ENCODE results near the gene MEI4. TPM values are rescaled to one million over a fixed set of nuclear protein-coding genes. Genes with fewer than 3 reads are reported as not detected.

The MEI4 gene
- total and polyA plus RNA-seq, 9 donors = 0.05 to 0.07 TPM; not detected in 7

DNA sequence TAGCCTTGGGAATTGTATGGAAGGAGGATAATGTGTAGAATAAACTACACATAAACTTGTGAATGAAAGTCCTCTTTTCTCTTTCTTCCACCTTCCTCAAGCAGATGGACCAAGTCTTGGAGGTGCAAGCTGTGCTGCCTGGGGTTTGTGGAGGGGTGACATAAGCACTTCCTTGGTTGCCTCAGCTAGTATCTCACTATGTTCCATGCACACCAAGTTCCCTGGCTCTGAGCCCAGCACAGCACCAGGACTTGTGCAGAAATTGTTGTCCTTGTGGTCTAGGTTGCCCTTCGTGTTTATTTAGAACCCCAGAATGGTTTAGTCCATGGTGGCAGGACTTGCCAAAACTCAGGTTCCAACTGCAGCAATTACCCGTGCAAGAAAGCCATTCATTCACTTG is 110.3 kb downstream of the MEI4 start:
- no peak overlapping the region for H3K27ac ChIP-seq
- H3K4me1 ChIP-seq (ENCODE audit: insufficient read depth) = no peaks in the 10 kb centered on the region
- TF ChIP-seq, protein P1, sequence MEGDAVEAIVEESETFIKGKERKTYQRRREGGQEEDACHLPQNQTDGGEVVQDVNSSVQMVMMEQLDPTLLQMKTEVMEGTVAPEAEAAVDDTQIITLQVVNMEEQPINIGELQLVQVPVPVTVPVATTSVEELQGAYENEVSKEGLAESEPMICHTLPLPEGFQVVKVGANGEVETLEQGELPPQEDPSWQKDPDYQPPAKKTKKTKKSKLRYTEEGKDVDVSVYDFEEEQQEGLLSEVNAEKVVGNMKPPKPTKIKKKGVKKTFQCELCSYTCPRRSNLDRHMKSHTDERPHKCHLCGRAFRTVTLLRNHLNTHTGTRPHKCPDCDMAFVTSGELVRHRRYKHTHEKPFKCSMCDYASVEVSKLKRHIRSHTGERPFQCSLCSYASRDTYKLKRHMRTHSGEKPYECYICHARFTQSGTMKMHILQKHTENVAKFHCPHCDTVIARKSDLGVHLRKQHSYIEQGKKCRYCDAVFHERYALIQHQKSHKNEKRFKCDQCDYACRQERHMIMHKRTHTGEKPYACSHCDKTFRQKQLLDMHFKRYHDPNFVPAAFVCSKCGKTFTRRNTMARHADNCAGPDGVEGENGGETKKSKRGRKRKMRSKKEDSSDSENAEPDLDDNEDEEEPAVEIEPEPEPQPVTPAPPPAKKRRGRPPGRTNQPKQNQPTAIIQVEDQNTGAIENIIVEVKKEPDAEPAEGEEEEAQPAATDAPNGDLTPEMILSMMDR (IDR thresholded peaks at IDR 0.05) = no peak
- TF ChIP-seq EP300 (IDR thresholded peaks at IDR 0.05) (no peak), POLR2A (IDR thresholded peaks at IDR 0.05) (no peak)
- 83 to 91% (median 85%) methylated on average over 2 of the region's 2 CpGs for WGBS, 3 donors
- H3K27me3 ChIP-seq = no peaks in the 10 kb centered on the region
- no peak for DNase-seq
- no peaks in the 10 kb centered on the region for H3K36me3 ChIP-seq
- no peak overlapping the region for H3K4me3 ChIP-seq
- no peaks in the 10 kb centered on the region for H3K9me3 ChIP-seq
- intact Hi-C loops (cut with DNase I) = no loop called here

DNA sequence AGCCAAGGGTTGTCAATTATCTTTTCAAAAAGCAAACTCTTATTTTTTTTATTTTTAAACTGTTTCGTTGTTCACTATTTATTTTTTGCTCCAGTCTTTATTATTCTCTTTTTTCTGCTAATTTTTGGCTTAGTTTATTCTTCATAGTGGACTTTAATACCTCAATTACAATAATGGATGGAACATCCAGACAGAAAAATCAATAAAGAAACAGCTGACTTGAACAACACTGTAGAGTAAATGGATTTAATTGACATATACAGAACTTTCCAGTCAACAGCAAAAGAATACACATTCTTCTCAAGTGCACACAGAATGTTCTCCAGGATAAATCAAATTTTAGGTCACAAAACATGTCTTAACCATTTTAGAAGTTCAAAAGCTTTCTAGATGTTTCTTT is 111.5 kb downstream of the MEI4 start:
- H3K9me3 ChIP-seq = no peaks in the 10 kb centered on the region
- no peak overlapping the region for H3K4me3 ChIP-seq
- no peaks in the 10 kb centered on the region for H3K4me1 ChIP-seq (ENCODE audit: insufficient read depth)
- no peak for TF ChIP-seq POLR2A (IDR thresholded peaks at IDR 0.05)
- TF ChIP-seq EP300 (IDR thresholded peaks at IDR 0.05) = no peak
- TF ChIP-seq, protein P1 (IDR thresholded peaks at IDR 0.05) = no peak
- no peak for DNase-seq
- WGBS, 3 donors = 77 to 89% (median 83%) methylated on average over 1 of the region's 1 CpG
- H3K27me3 ChIP-seq = no peaks in the 10 kb centered on the region
- no peaks in the 10 kb centered on the region for H3K36me3 ChIP-seq
- intact Hi-C loops (cut with DNase I) = no loop called here
- H3K27ac ChIP-seq = no peak overlapping the region

- Histone ChIP-seq H3K4me1 (ENCODE audit: insufficient read depth) (no peaks in the 10 kb centered on the region), H3K27ac (no peak overlapping the region), H3K36me3 (no peaks in the 10 kb centered on the region), H3K9me3 (no peaks in the 10 kb centered on the region), H3K27me3 (no peaks in the 10 kb centered on the region), H3K4me3 (no peak overlapping the region)
- intact Hi-C loops (cut with DNase I) = no loop called here
- no peak for DNase-seq
- TF ChIP-seq POLR2A (IDR thresholded peaks at IDR 0.05) (no peak), EP300 (IDR thresholded peaks at IDR 0.05) (no peak)
- TF ChIP-seq, protein P1 (IDR thresholded peaks at IDR 0.05) = no peak
Measured at GRCh38 chr6:77773157-77773822, 120.5 kb downstream of the MEI4 start.

DNA sequence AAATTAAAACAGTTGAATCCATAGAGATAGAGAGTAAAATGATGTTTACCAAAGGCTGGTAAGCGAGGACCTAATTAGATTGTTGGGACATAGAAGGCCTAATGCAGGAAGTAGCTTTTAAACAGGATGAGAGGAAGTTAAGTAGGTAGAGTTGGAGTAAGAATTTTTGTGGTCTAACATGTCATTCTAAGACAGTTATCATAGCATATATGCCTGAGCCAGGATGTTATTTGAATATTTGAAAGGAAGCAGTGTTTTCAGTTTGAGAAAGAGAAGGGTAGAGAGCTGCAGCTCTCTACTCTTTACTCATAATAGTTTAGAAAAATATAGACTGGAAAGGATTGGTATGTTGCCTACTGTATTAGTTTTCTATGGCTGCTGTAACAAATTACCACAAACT is 121.6 kb downstream of the MEI4 start:
- Histone ChIP-seq H3K4me3 (no peak overlapping the region), H3K9me3 (no peaks in the 10 kb centered on the region), H3K36me3 (no peaks in the 10 kb centered on the region), H3K27me3 (no peaks in the 10 kb centered on the region), H3K4me1 (ENCODE audit: insufficient read depth) (no peaks in the 10 kb centered on the region), H3K27ac (no peak overlapping the region)
- TF ChIP-seq EP300 (IDR thresholded peaks at IDR 0.05) (no peak), POLR2A (IDR thresholded peaks at IDR 0.05) (no peak)
- TF ChIP-seq, protein P1 (IDR thresholded peaks at IDR 0.05) = no peak
- intact Hi-C loops (cut with DNase I) = no loop called here
- no peak for DNase-seq
- WGBS, 3 donors = 83 to 89% (median 87%) methylated on average over 1 of the region's 1 CpG

Measured in ovary (tissue), 9 donors.